Measurements from ENCODE around the gene PAF1. TPM values are rescaled to one million over a fixed set of nuclear protein-coding genes. Genes with fewer than 3 reads are reported as not detected.

The PAF1 gene
- total RNA-seq, 1 experiment from 2014 or later: 61.6 TPM

GRCh38 chr19:39425744-39426143, 34.8 kb upstream of the PAF1 start:
- H3K27ac ChIP-seq: no peak overlapping the region
- H3K36me3 ChIP-seq: peaks cover 49% of the 10 kb centered on the region
- DNase-seq (ENCODE audit: low read depth in 1 of 2, low spot score in 2 of 2): no peak
- H3K4me1 ChIP-seq (replicated peaks): peaks cover 21% of the 10 kb centered on the region
- H3K4me3 ChIP-seq: no peak overlapping the region
- no peaks in the 10 kb centered on the region for H3K27me3 ChIP-seq (replicated peaks)
- H3K9me3 ChIP-seq (replicated peaks): no peaks in the 10 kb centered on the region

- DNase-seq (ENCODE audit: low read depth in 1 of 2, low spot score in 2 of 2): no peak
- Histone ChIP-seq H3K9me3 (replicated peaks) (no peaks in the 10 kb centered on the region), H3K4me1 (replicated peaks) (peaks cover 15% of the 10 kb centered on the region), H3K27ac (no peak overlapping the region), H3K4me3 (no peak overlapping the region), H3K36me3 (peaks cover 55% of the 10 kb centered on the region), H3K27me3 (replicated peaks) (no peaks in the 10 kb centered on the region)
Observed at GRCh38 chr19:39424934-39425333, 34.0 kb upstream of the PAF1 start.

- Histone ChIP-seq H3K36me3 (peaks cover 65% of the 10 kb centered on the region), H3K4me3 (no peak overlapping the region), H3K27me3 (replicated peaks) (no peaks in the 10 kb centered on the region), H3K9me3 (replicated peaks) (no peaks in the 10 kb centered on the region), H3K4me1 (replicated peaks) (peaks cover 8% of the 10 kb centered on the region), H3K27ac (no peak overlapping the region)
- no peak for DNase-seq (ENCODE audit: low read depth in 1 of 2, low spot score in 2 of 2)
Observed at GRCh38 chr19:39423258-39424086, 32.6 kb upstream of the PAF1 start.

GRCh38 chr19:39422020-39422419, 31.1 kb upstream of the PAF1 start:
- no peak for DNase-seq (ENCODE audit: low read depth in 1 of 2, low spot score in 2 of 2)
- no peak overlapping the region for H3K4me3 ChIP-seq
- no peaks in the 10 kb centered on the region for H3K9me3 ChIP-seq (replicated peaks)
- no peak overlapping the region for H3K27ac ChIP-seq
- peaks cover 77% of the 10 kb centered on the region for H3K36me3 ChIP-seq
- H3K27me3 ChIP-seq (replicated peaks): no peaks in the 10 kb centered on the region
- no peaks in the 10 kb centered on the region for H3K4me1 ChIP-seq (replicated peaks)

GRCh38 chr19:39420769-39421168, 29.9 kb upstream of the PAF1 start:
- no peaks in the 10 kb centered on the region for H3K4me1 ChIP-seq (replicated peaks)
- peaks cover 89% of the 10 kb centered on the region for H3K36me3 ChIP-seq
- no peaks in the 10 kb centered on the region for H3K9me3 ChIP-seq (replicated peaks)
- DNase-seq (ENCODE audit: low read depth in 1 of 2, low spot score in 2 of 2): no peak
- no peak overlapping the region for H3K27ac ChIP-seq
- H3K4me3 ChIP-seq: no peak overlapping the region
- no peaks in the 10 kb centered on the region for H3K27me3 ChIP-seq (replicated peaks)

GRCh38 chr19:39419003-39419402, 28.1 kb upstream of the PAF1 start:
- Histone ChIP-seq H3K27ac (no peak overlapping the region), H3K9me3 (replicated peaks) (no peaks in the 10 kb centered on the region), H3K36me3 (peaks cover 89% of the 10 kb centered on the region), H3K4me3 (no peak overlapping the region), H3K4me1 (replicated peaks) (peaks cover 12% of the 10 kb centered on the region), H3K27me3 (replicated peaks) (no peaks in the 10 kb centered on the region)
- DNase-seq (ENCODE audit: low read depth in 1 of 2, low spot score in 2 of 2): no peak

GRCh38 chr19:39417463-39418181, 26.7 kb upstream of the PAF1 start:
- DNase-seq (ENCODE audit: low read depth in 1 of 2, low spot score in 2 of 2): no peak
- H3K27me3 ChIP-seq (replicated peaks): no peaks in the 10 kb centered on the region
- H3K36me3 ChIP-seq: peaks cover 82% of the 10 kb centered on the region
- H3K27ac ChIP-seq: no peak overlapping the region
- H3K9me3 ChIP-seq (replicated peaks): no peaks in the 10 kb centered on the region
- H3K4me1 ChIP-seq (replicated peaks): peaks cover 16% of the 10 kb centered on the region
- no peak overlapping the region for H3K4me3 ChIP-seq

GRCh38 chr19:39416152-39417120, 25.5 kb upstream of the PAF1 start:
- Histone ChIP-seq H3K36me3 (peaks cover 71% of the 10 kb centered on the region), H3K27me3 (replicated peaks) (no peaks in the 10 kb centered on the region), H3K4me1 (replicated peaks) (peaks cover 19% of the 10 kb centered on the region), H3K27ac (no peak overlapping the region), H3K9me3 (replicated peaks) (no peaks in the 10 kb centered on the region), H3K4me3 (no peak overlapping the region)
- peak in 1 of 2 experiments; percentile 48 for DNase-seq (ENCODE audit: low read depth in 1 of 2, low spot score in 2 of 2)

- Histone ChIP-seq H3K27me3 (replicated peaks) (no peaks in the 10 kb centered on the region), H3K4me1 (replicated peaks) (peaks cover 30% of the 10 kb centered on the region), H3K27ac (no peak overlapping the region), H3K9me3 (replicated peaks) (no peaks in the 10 kb centered on the region), H3K36me3 (peaks cover 63% of the 10 kb centered on the region), H3K4me3 (no peak overlapping the region)
- no peak for DNase-seq (ENCODE audit: low read depth in 1 of 2, low spot score in 2 of 2)
Observed at GRCh38 chr19:39415111-39416046, 24.5 kb upstream of the PAF1 start.

GRCh38 chr19:39413911-39414608, 23.2 kb upstream of the PAF1 start:
- Histone ChIP-seq H3K27ac (peak overlapping the region; percentile 80), H3K4me1 (replicated peaks) (peaks cover 37% of the 10 kb centered on the region), H3K36me3 (peaks cover 57% of the 10 kb centered on the region), H3K27me3 (replicated peaks) (no peaks in the 10 kb centered on the region), H3K4me3 (peak overlapping the region; percentile 68), H3K9me3 (replicated peaks) (no peaks in the 10 kb centered on the region)
- DNase-seq (ENCODE audit: low read depth in 1 of 2, low spot score in 2 of 2): peak; percentile 45 to 64

- Histone ChIP-seq H3K4me3 (peak overlapping the region; percentile 68), H3K27ac (peak overlapping the region; percentile 80), H3K9me3 (replicated peaks) (no peaks in the 10 kb centered on the region), H3K27me3 (replicated peaks) (no peaks in the 10 kb centered on the region), H3K4me1 (replicated peaks) (peaks cover 42% of the 10 kb centered on the region), H3K36me3 (peaks cover 55% of the 10 kb centered on the region)
- DNase-seq (ENCODE audit: low read depth in 1 of 2, low spot score in 2 of 2): peak; percentile 40 to 79
Observed at GRCh38 chr19:39413272-39413910, 22.5 kb upstream of the PAF1 start.

- DNase-seq (ENCODE audit: low read depth in 1 of 2, low spot score in 2 of 2): peak in 1 of 2 experiments; percentile 70
- Histone ChIP-seq H3K36me3 (peaks cover 55% of the 10 kb centered on the region), H3K27me3 (replicated peaks) (no peaks in the 10 kb centered on the region), H3K4me3 (peak overlapping the region; percentile 68), H3K9me3 (replicated peaks) (no peaks in the 10 kb centered on the region), H3K4me1 (replicated peaks) (peaks cover 48% of the 10 kb centered on the region), H3K27ac (peak overlapping the region; percentile 80)
Observed at GRCh38 chr19:39412867-39413271, 22.0 kb upstream of the PAF1 start.
